T-cell (primary cell): ENCODE data around the gene DHX15. TPM values are rescaled to one million over a fixed set of nuclear protein-coding genes. Genes with fewer than 3 reads are reported as not detected.

Experiments used
- ATAC-seq, 4 experiments: fragments of 200-7000 bp in 3 of 4; fragments of 150-1000 bp in 1 of 4; cut with Tn5 transposase; replicated peaks in 1 of 4; 1 replicate in 3 of 4; 2 replicates in 1 of 4; pipeline ENCODE4 v1.10.0; 2021; ENCODE audit warnings: moderate library complexity in 3 of 4, mild to moderate bottlenecking in 2 of 4, moderate number of reproducible peaks in 1 of 4
- CTCF ChIA-PET, 2 donors: fragments of 300-600 bp; sonication (Branson Sonifier 250); formaldehyde crosslinking; loops; one replicate each; lab custom pipeline; 2022; ENCODE audit warnings: antibody characterized with exemption in 2 of 2; lab: Charles Lee
- POLR2A ChIA-PET, 2 donors: fragments of 300-600 bp; sonication (Branson Sonifier 250); formaldehyde crosslinking; loops; one replicate each; lab custom pipeline; 2022; ENCODE audit warnings: antibody characterized with exemption in 2 of 2; lab: Charles Lee
- DNase-seq, 35 experiments: peaks; one replicate each; pipeline versions ENCODE4 v3.0.0 to v3.0.0-alpha.2; 2013 to 2023
- H3K27ac ChIP-seq: one replicate; pipeline ENCODE4 v1.5.1; 2013; ENCODE audit warnings: low read length
- H3K27me3 ChIP-seq, 2 experiments: replicated peaks in 1 of 2; 1 replicate in 1 of 2; 2 replicates in 1 of 2; pipeline versions ENCODE4 v1.6.1 to v1.7.0; 2013; ENCODE audit warnings: low read length in 1 of 2, mixed read lengths in 1 of 2; ENCODE audit not compliant: control insufficient read depth in 2 of 2, insufficient read depth in 2 of 2; ENCODE audit errors: extremely low read depth in 1 of 2
- H3K36me3 ChIP-seq, 2 donors: 1 replicate in 1 of 2; 2 replicates in 1 of 2; pipeline versions ENCODE4 v1.6.1 to v1.7.0; 2013; ENCODE audit warnings: low read length in 1 of 2; ENCODE audit not compliant: control insufficient read depth in 2 of 2, insufficient read depth in 1 of 2; ENCODE audit errors: extremely low read depth in 1 of 2
- H3K4me1 ChIP-seq, 2 experiments: 1 replicate in 1 of 2; 2 replicates in 1 of 2; pipeline versions ENCODE4 v1.6.1 to v1.7.0; 2013; ENCODE audit warnings: low read length in 2 of 2, mixed read lengths in 1 of 2; ENCODE audit not compliant: insufficient read depth in 2 of 2, control insufficient read depth in 1 of 2; ENCODE audit errors: extremely low read depth in 1 of 2
- H3K4me3 ChIP-seq, 2 donors: 1 replicate in 1 of 2; 2 replicates in 1 of 2; pipeline versions ENCODE4 v1.5.1 to v1.7.0; 2013; ENCODE audit warnings: mild to moderate bottlenecking in 2 of 2, low read length in 1 of 2, moderate library complexity in 1 of 2; ENCODE audit not compliant: control insufficient read depth in 1 of 2; ENCODE audit errors: extremely low read depth in 1 of 2
- H3K9me3 ChIP-seq: 2 replicates; pipeline ENCODE4 v1.7.0; 2013
- H3K27ac Mint-ChIP-seq, 2 donors: one replicate each; pipeline ENCODE4 v1.8.0; 2020 to 2021; ENCODE audit warnings: mild to moderate bottlenecking in 2 of 2, mixed read lengths in 2 of 2
- H3K27me3 Mint-ChIP-seq, 2 donors: one replicate each; pipeline ENCODE4 v1.8.0; 2021 to 2022; ENCODE audit warnings: mixed read lengths in 2 of 2
- H3K36me3 Mint-ChIP-seq: one replicate; pipeline ENCODE4 v1.8.0; 2021; ENCODE audit warnings: mixed read lengths
- H3K4me1 Mint-ChIP-seq, 3 donors: one replicate each; pipeline ENCODE4 v1.8.0; 2020 to 2022; ENCODE audit warnings: mixed read lengths in 3 of 3, mild to moderate bottlenecking in 1 of 3
- H3K4me3 Mint-ChIP-seq, 3 donors: one replicate each; pipeline ENCODE4 v1.8.0; 2020 to 2022; ENCODE audit warnings: mild to moderate bottlenecking in 3 of 3, mixed read lengths in 3 of 3, moderate library complexity in 3 of 3
- H3K9me3 Mint-ChIP-seq, 3 donors: one replicate each; pipeline ENCODE4 v1.8.0; 2020 to 2022; ENCODE audit warnings: mixed read lengths in 3 of 3
- WGBS: methylation state at CpG from one replicate; pipeline ENCODE4 v1.1.5; 2013; ENCODE audit warnings: missing lambda C conversion rate; ENCODE audit not compliant: insufficient coverage; 5-methylcytosine and 5-hydroxymethylcytosine counted together
- total RNA-seq, 35 experiments: library from RNA in 6 of 35; stranded (reverse) in 6 of 35; fragments of 120-200 nt in 1 of 35; gene quantifications; one replicate each; pipeline versions ENCODE4 v1.2.1 to v1.2.4 and lab custom pipeline; 2013 to 2026

Gene DHX15
- total RNA-seq, 5 donors from 2014 or later (not counting 1 experiment from before 2014, with no cell fraction given), result 116 to 174 (median 121) TPM

DNA sequence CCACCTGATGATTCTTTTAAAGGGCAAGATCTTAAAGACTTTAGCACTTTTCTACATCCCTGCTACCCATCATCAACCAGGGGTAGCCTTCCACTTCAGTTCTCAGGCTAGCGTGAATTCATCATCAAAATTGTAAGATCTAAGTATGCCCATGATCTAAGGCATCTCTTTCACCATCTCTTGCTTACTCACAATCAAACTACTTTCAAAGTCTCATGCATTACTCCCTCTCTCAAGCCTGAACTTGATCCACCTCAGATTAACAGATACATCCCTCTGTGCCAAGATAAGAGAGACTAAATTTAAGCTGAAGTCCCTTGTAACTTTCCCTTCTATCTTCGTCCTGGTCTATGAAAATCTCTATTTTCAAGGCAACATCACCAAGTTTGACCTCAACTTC, 62.8 kb downstream of the DHX15 start:
- Mint-ChIP-seq H3K9me3 (no peaks in the 10 kb centered on the region), H3K27me3 (no peaks in the 10 kb centered on the region), H3K4me1 (peaks cover 5 to 9% (median 7%) of the 10 kb centered on the region in 3 donors), H3K4me3 (no peak overlapping the region), H3K27ac (no peak overlapping the region), H3K36me3 (peaks cover 62% of the 10 kb centered on the region)
- DNase-seq, result no peak
- peaks cover 0 to 36% of the 10 kb centered on the region in 2 donors for H3K36me3 ChIP-seq
- ChIA-PET POLR2A (interaction anchor here in 1 of 2 donors (0.6 kb wide), 1 partner anchor 140 kb away, joined by 3 read pairs; no protein-coding TSS in a partner anchor), CTCF (no interaction called here)
- no peak for ATAC-seq
- no peaks in the 10 kb centered on the region for H3K9me3 ChIP-seq
- no peak overlapping the region for H3K4me3 ChIP-seq
- H3K27me3 ChIP-seq, result no peaks in the 10 kb centered on the region
- no peaks in the 10 kb centered on the region for H3K4me1 ChIP-seq
- 100% methylated on average over 2 of the region's 2 CpGs for WGBS
- H3K27ac ChIP-seq, result no peak overlapping the region

DNA sequence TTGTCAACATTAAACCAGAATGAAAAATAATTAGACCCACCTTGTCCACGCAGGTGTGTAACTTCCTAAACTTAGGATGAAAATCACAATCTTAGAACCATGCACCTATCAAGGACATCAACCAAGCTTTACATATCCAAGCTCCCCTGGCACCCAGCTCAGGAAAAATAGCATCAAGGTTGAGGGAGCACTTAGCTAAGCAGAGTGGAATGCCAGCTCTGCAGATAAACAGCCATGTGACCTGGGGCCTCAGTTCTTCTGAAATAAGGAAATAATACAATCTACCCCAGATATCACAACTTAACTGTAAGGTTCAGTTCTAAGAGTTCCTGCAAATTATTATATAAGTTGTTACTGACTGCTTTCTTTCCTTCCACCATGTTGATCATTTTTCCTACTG, 64.7 kb downstream of the DHX15 start:
- ChIA-PET CTCF (no interaction called here), POLR2A (no interaction called here)
- Histone ChIP-seq H3K4me1 (no peaks in the 10 kb centered on the region), H3K4me3 (no peak overlapping the region), H3K27me3 (no peaks in the 10 kb centered on the region), H3K9me3 (no peaks in the 10 kb centered on the region), H3K27ac (no peak overlapping the region), H3K36me3 (peaks cover 0 to 21% of the 10 kb centered on the region in 2 donors)
- peaks cover 5 to 9% (median 7%) of the 10 kb centered on the region in 3 donors for H3K4me1 Mint-ChIP-seq
- ATAC-seq (no peak), DNase-seq (no peak)
- H3K27me3 Mint-ChIP-seq, result no peaks in the 10 kb centered on the region
- peak overlapping the region in 1 of 2 donors; percentile 23 for H3K27ac Mint-ChIP-seq
- H3K9me3 Mint-ChIP-seq, result no peaks in the 10 kb centered on the region
- H3K4me3 Mint-ChIP-seq, result no peak overlapping the region
- peaks cover 48% of the 10 kb centered on the region for H3K36me3 Mint-ChIP-seq
- WGBS, result 92% methylated on average over 1 of the region's 1 CpG

DNA sequence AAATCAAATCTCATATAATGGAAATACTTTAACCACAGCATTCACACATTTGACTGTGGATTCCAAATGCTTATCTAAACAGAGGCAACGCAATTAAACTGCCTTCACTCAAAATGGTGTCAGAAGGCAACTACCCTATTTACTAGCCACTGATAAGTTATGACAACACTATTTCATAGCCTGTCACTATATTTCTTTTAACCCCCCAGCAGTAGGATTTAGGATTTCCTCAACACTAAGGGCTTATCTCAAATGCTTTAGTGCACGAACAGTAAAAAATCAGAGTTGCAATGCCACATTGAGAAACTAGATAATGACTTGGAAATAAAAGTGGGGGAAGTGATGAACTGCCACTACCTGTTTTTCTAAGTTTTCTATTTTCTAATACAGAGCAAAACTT, 66.7 kb downstream of the DHX15 start:
- Mint-ChIP-seq H3K4me1 (peaks cover 3 to 8% (median 3%) of the 10 kb centered on the region in 3 donors), H3K36me3 (peaks cover 41% of the 10 kb centered on the region), H3K27ac (no peak overlapping the region), H3K4me3 (no peak overlapping the region), H3K27me3 (no peaks in the 10 kb centered on the region), H3K9me3 (no peaks in the 10 kb centered on the region)
- Histone ChIP-seq H3K4me1 (no peaks in the 10 kb centered on the region), H3K27me3 (no peaks in the 10 kb centered on the region), H3K4me3 (no peak overlapping the region), H3K9me3 (no peaks in the 10 kb centered on the region), H3K36me3 (peaks cover 0 to 21% of the 10 kb centered on the region in 2 donors), H3K27ac (no peak overlapping the region)
- ATAC-seq (no peak), DNase-seq (no peak)
- POLR2A ChIA-PET, result no interaction called here
- 38% methylated on average over 1 of the region's 2 CpGs for WGBS
- CTCF ChIA-PET, result no interaction called here

DNA sequence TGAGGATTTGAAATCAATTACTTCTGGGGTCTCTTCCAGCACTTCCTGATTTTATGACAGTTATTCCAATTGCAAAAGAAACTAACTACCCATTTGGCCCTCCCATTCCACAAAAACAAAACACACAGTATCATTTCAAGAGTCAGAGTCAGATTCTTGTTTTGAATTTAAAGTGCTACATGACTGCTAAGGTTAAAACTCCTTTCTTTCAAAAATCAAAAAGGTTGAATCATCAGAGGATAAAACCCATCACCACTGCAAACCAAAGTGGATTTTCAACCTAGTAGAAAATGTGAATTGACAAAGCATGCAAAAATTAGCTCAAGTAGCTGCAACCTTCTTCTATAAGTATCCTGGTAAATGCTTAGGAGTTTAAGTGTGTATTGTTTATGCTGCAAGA, 67.4 kb downstream of the DHX15 start:
- peaks cover 0 to 21% of the 10 kb centered on the region in 2 donors for H3K36me3 ChIP-seq
- no peaks in the 10 kb centered on the region for H3K9me3 ChIP-seq
- H3K27ac ChIP-seq, result no peak overlapping the region
- Mint-ChIP-seq H3K27ac (peak overlapping the region in 1 of 2 donors; percentile 7), H3K36me3 (peaks cover 37% of the 10 kb centered on the region), H3K4me3 (no peak overlapping the region), H3K9me3 (no peaks in the 10 kb centered on the region), H3K27me3 (no peaks in the 10 kb centered on the region), H3K4me1 (peaks cover 0 to 5% (median 0%) of the 10 kb centered on the region in 3 donors)
- H3K4me1 ChIP-seq, result no peaks in the 10 kb centered on the region
- H3K27me3 ChIP-seq, result no peaks in the 10 kb centered on the region
- no peak for DNase-seq
- ATAC-seq, result no peak
- CTCF ChIA-PET, result no interaction called here
- POLR2A ChIA-PET, result no interaction called here
- H3K4me3 ChIP-seq, result no peak overlapping the region

DNA sequence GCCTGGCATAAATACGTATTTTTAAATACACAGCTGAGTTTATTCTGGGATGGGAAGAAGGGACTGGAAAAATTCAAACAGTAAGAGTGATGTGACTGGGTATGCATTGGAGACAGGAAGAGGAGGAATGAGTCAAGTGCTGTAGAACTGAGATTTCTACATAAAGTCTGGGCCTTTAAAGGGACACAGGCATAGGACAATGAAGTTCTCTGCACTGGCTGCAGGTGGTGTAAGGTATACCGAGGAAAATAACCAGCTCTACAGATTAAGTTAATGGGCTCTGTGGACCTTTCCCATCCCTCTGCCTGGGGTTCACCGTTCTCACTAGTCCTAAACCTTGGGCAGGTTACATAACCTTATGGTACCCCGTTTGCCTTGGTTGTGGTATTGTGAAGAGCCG, 68.7 kb downstream of the DHX15 start:
- CTCF ChIA-PET, result interaction anchor here in 1 of 2 donors (0.6 kb wide), 1 partner anchor 645 kb away, joined by 5 read pairs; the partner anchor contains the start of gene SEPSECS
- 90% methylated on average over 2 of the region's 5 CpGs for WGBS
- no peak overlapping the region for H3K27ac ChIP-seq
- ATAC-seq (no peak), DNase-seq (no peak)
- POLR2A ChIA-PET, result no interaction called here
- H3K36me3 Mint-ChIP-seq, result peaks cover 27% of the 10 kb centered on the region
- peaks cover 0 to 21% of the 10 kb centered on the region in 2 donors for H3K36me3 ChIP-seq
- H3K4me1 Mint-ChIP-seq, result peaks cover 0 to 2% (median 0%) of the 10 kb centered on the region in 3 donors
- H3K4me3 Mint-ChIP-seq, result no peak overlapping the region
- no peaks in the 10 kb centered on the region for H3K4me1 ChIP-seq
- H3K9me3 Mint-ChIP-seq, result no peaks in the 10 kb centered on the region
- no peaks in the 10 kb centered on the region for H3K27me3 Mint-ChIP-seq
- no peak overlapping the region for H3K4me3 ChIP-seq
- no peak overlapping the region for H3K27ac Mint-ChIP-seq
- no peaks in the 10 kb centered on the region for H3K27me3 ChIP-seq
- H3K9me3 ChIP-seq, result no peaks in the 10 kb centered on the region

DNA sequence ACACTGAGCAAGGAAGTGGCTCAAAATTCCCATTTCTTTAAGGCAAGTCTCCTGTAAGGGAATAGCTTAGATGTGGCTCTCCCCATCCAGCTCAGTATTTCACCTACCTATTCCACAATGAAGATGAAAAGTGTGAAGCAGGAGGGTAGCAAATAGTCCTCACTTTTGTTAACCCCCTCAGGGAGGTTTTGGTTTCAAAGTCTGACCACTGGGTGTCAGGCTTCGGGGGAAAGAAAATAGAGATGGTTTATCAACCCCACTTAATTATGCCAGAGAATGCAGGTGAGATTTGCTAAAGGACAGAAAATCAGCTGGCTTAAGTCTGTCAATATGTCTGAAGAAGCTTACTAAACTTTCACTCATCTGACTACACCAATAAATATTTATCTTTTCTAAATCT, 69.5 kb downstream of the DHX15 start:
- no peak for ATAC-seq
- WGBS, result no CpG with 5 or more reads among the region's 1 CpG
- no peak overlapping the region for H3K27ac Mint-ChIP-seq

DNA sequence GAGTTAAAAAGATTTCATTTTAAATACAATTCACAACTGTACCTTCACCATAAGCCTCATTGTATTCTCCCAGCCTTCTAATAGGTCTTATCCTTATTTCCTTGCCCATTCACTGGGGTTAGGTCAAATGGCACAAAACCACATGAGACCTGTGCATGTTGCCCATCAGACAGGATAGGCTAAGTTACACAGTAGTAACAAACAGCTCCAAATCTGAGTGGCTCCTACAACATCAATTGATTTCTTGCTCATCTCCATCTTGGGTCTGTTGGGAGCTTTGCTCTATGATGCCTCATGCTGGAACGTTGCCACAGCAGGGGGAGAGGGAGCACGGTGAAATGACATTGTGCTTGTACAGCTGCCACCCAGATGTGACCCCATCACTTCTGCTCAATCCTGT, 70.6 kb downstream of the DHX15 start:
- DNase-seq (no peak), ATAC-seq (no peak)
- no peaks in the 10 kb centered on the region for H3K9me3 Mint-ChIP-seq
- H3K27ac Mint-ChIP-seq, result no peak overlapping the region
- H3K4me1 Mint-ChIP-seq, result no peaks in the 10 kb centered on the region
- H3K4me3 Mint-ChIP-seq, result no peak overlapping the region
- H3K9me3 ChIP-seq, result no peaks in the 10 kb centered on the region
- ChIA-PET CTCF (interaction anchor here in 1 of 2 donors (1.2 kb wide), 1 partner anchor 38 kb away, joined by 3 read pairs; no protein-coding TSS in a partner anchor), POLR2A (no interaction called here)
- no CpG with 5 or more reads among the region's 2 CpGs for WGBS
- H3K27ac ChIP-seq, result no peak overlapping the region
- no peaks in the 10 kb centered on the region for H3K27me3 ChIP-seq
- H3K4me3 ChIP-seq, result no peak overlapping the region
- peaks cover 0 to 8% of the 10 kb centered on the region in 2 donors for H3K36me3 ChIP-seq
- H3K36me3 Mint-ChIP-seq, result peaks cover 16% of the 10 kb centered on the region
- H3K4me1 ChIP-seq, result no peaks in the 10 kb centered on the region
- no peaks in the 10 kb centered on the region for H3K27me3 Mint-ChIP-seq

More for the DNA sequence above, 69.5 kb downstream of the DHX15 start:
- ChIA-PET POLR2A (no interaction called here), CTCF (no interaction called here)
- Mint-ChIP-seq H3K36me3 (peaks cover 24% of the 10 kb centered on the region), H3K9me3 (no peaks in the 10 kb centered on the region), H3K4me1 (no peaks in the 10 kb centered on the region), H3K27me3 (no peaks in the 10 kb centered on the region), H3K4me3 (no peak overlapping the region)
- no peaks in the 10 kb centered on the region for H3K9me3 ChIP-seq
- no peak overlapping the region for H3K4me3 ChIP-seq
- no peaks in the 10 kb centered on the region for H3K4me1 ChIP-seq
- no peaks in the 10 kb centered on the region for H3K27me3 ChIP-seq
- DNase-seq, result no peak
- peaks cover 0 to 16% of the 10 kb centered on the region in 2 donors for H3K36me3 ChIP-seq
- no peak overlapping the region for H3K27ac ChIP-seq
